ENCODE measurements around the gene TRMT11.

The TRMT11 gene

GRCh38 chr6:126077810-126078776 is 91.8 kb downstream of the TRMT11 start:
- no peak for DNase-seq

- DNase-seq: no peak
These were observed 97.5 kb downstream of the TRMT11 start for GRCh38 chr6:126083875-126084274.

- no peak for DNase-seq
These were observed 100.2 kb downstream of the TRMT11 start for GRCh38 chr6:126086560-126086959.

Data from DMS79 treated with DMSO at 0.1 percent for 48 hours (cell line).